GM18868 (cell line): ENCODE measurements around the gene SEC22A.

Experiments used
- ATAC-seq: cut with Tn5 transposase; IDR thresholded peaks from one replicate; pipeline ENCODE4 v1.9.1; 2021; ENCODE audit warnings: mild to moderate bottlenecking, moderate library complexity; ENCODE audit not compliant: unreplicated experiment

The SEC22A gene

GRCh38 chr3:123201557-123202427, at the start of gene SEC22A:
TSS of gene SEC22A (plus strand) at chr3:123201943. CDS start at chr3:123209218, 7,275 bp downstream.
- peak; percentile 99 for ATAC-seq

- peak; percentile 33 for ATAC-seq
Observed at GRCh38 chr3:123152687-123153086, 49.1 kb upstream of the SEC22A start.

GRCh38 chr3:123153125-123154019, 48.4 kb upstream of the SEC22A start:
- ATAC-seq, result peak; percentile 86

- no peak for ATAC-seq
Observed at GRCh38 chr3:123154020-123154985, 47.4 kb upstream of the SEC22A start.

GRCh38 chr3:123155471-123156011, 46.2 kb upstream of the SEC22A start:
- ATAC-seq, result no peak

- no peak for ATAC-seq
Observed at GRCh38 chr3:123156276-123156995, 45.3 kb upstream of the SEC22A start.

GRCh38 chr3:123157209-123157597, 44.5 kb upstream of the SEC22A start:
- ATAC-seq, result no peak

- ATAC-seq, result no peak
Observed at GRCh38 chr3:123157598-123158287, 44.0 kb upstream of the SEC22A start.

- ATAC-seq, result no peak
Observed at GRCh38 chr3:123158330-123158729, 43.4 kb upstream of the SEC22A start.

GRCh38 chr3:123158899-123159390, 42.8 kb upstream of the SEC22A start:
- no peak for ATAC-seq

- no peak for ATAC-seq
Observed at GRCh38 chr3:123159926-123160635, 41.7 kb upstream of the SEC22A start.

- no peak for ATAC-seq
Observed at GRCh38 chr3:123161167-123161566, 40.6 kb upstream of the SEC22A start.

GRCh38 chr3:123163141-123163540, 38.6 kb upstream of the SEC22A start:
- ATAC-seq, result no peak

- ATAC-seq, result no peak
Observed at GRCh38 chr3:123165163-123165562, 36.6 kb upstream of the SEC22A start.

GRCh38 chr3:123167686-123168085, 34.1 kb upstream of the SEC22A start:
- no peak for ATAC-seq

GRCh38 chr3:123168122-123168521, 33.6 kb upstream of the SEC22A start:
- no peak for ATAC-seq

GRCh38 chr3:123168605-123169004, 33.1 kb upstream of the SEC22A start:
- no peak for ATAC-seq

GRCh38 chr3:123169492-123169929, 32.2 kb upstream of the SEC22A start:
- ATAC-seq, result no peak
